GM21528 (cell line): ENCODE measurements around the gene IL17RA.

Experiments used
- ATAC-seq: cut with Tn5 transposase; IDR thresholded peaks from one replicate; pipeline ENCODE4 v1.9.1; 2021; ENCODE audit warnings: mild to moderate bottlenecking, moderate library complexity; ENCODE audit not compliant: unreplicated experiment, low FRiP score

The IL17RA gene

DNA sequence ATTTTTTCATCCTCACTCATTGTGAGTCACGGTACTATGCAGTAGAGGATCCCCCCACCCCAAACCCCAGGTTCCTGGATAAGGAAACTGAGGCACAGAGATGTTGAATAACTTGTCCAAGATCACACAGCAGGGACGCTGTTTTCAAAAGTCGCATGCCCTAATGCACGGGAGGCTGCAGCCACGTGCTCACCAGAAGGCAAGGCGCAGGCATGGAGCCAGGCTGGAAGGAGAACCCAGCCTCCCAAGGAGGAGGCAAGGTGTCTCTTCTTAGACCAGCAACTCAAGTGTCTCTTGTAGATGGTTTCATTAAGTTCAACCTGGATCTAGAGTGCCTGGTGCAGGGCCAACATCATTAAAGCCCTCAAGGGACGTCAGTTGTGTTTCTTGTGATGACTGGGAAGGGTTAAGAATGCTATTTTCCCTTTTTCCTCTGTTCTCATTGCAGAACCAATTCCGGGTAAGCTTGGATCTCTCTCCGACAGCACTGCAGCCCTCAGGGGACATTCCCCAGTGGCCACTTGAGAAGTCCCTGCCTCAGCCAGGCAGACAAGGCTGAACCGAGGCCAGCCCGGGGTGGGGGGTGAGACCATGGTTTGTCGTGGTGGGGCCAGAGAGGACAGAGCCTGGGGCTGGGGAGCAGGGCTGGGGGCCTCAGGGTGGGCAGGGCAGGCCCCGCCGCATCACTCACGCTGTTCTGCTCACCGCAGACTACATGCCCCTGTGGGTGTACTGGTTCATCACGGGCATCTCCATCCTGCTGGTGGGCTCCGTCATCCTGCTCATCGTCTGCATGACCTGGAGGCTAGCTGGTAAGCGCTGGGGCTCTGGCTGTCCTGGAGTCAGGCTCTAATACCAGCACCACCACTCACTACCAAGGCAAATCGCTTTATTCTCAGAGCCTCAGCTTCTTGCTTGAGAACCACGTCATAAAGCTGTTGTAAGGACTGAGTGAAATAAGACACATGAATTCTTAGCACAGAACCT is 20.6 kb downstream of the IL17RA start:
- ATAC-seq: no peak

DNA sequence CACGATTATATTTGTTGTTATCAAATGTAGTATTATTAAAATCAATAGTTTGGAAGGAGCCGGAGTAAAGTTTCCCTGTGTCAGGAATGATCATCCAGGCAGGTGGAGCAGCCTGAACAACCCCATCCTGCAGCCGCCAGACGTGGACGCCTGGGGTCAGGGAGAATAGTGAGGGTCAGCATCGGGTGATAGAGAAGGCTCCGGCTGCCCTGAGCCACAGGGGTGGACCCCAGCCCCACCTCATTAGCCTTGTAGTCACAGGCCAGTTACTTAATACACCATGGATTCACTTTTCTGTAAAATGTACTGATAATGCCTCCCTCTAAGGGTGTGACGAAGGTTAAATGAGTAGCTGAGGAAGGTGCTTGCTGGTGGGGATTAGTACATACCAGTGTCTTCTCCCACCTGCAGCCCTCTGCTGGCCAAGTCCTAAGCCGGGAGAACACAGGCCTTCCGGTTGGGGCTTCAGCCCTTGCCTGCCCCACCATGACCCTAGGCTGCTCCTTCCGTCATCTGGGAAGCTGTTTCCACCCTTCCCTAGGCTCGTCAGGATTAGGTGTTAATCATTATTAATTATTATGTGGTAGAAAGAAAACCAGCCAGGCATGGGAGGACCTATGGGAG is 21.5 kb downstream of the IL17RA start:
- ATAC-seq: no peak

DNA sequence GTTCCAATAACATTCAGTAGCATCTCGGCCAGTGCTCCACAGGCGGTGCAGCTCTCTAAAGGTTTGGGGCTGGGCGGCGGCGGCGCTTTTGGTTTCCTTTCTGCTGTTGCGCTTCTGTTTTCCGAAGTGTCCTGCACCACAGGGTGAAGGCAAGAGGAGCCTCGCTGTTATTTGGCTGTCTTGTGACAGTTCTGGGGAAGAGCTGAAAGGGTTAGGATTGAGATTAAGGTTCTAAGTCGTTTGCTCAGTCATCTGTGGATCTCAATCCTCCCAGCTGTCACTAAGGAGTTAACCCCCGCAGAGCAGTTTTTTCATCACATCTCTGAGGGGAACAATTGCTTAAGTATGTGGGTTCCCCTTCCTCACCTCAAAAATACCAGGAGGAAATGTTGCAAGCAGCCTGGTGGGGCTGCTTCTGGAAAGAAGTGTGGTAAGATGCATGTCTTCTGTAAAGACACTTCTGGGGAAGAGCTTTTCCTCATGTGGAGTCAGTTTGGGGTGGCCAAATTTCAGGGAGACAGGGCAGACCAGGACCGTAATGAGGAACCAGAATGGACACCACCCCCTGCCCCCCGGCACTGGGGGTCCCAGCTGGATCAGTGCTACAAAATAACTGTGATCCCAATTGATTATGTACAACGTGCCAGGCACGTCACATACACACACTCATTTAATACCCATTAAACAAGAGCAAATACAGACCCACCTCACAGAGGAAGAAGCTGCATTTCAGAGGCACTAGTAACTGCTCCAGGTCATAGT is 22.2 kb downstream of the IL17RA start:
- no peak for ATAC-seq

DNA sequence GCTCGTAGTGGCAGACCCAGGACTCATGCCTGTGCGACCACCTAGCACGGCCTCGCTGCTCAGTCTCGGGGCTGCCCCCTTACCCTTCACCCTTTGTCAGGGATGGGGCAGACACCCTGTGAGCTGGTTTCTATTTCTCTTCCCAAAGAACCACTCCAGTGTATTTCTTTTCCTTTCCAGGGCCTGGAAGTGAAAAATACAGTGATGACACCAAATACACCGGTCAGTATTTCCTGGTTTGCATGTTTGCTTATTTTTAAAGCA is 22.7 kb downstream of the IL17RA start:
- no peak for ATAC-seq

DNA sequence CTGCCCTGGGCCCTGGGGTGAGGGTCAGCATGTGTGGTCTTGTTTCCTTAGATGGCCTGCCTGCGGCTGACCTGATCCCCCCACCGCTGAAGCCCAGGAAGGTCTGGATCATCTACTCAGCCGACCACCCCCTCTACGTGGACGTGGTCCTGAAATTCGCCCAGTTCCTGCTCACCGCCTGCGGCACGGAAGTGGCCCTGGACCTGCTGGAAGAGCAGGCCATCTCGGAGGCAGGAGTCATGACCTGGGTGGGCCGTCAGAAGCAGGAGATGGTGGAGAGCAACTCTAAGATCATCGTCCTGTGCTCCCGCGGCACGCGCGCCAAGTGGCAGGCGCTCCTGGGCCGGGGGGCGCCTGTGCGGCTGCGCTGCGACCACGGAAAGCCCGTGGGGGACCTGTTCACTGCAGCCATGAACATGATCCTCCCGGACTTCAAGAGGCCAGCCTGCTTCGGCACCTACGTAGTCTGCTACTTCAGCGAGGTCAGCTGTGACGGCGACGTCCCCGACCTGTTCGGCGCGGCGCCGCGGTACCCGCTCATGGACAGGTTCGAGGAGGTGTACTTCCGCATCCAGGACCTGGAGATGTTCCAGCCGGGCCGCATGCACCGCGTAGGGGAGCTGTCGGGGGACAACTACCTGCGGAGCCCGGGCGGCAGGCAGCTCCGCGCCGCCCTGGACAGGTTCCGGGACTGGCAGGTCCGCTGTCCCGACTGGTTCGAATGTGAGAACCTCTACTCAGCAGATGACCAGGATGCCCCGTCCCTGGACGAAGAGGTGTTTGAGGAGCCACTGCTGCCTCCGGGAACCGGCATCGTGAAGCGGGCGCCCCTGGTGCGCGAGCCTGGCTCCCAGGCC is 23.7 kb downstream of the IL17RA start:
- ATAC-seq: no peak

DNA sequence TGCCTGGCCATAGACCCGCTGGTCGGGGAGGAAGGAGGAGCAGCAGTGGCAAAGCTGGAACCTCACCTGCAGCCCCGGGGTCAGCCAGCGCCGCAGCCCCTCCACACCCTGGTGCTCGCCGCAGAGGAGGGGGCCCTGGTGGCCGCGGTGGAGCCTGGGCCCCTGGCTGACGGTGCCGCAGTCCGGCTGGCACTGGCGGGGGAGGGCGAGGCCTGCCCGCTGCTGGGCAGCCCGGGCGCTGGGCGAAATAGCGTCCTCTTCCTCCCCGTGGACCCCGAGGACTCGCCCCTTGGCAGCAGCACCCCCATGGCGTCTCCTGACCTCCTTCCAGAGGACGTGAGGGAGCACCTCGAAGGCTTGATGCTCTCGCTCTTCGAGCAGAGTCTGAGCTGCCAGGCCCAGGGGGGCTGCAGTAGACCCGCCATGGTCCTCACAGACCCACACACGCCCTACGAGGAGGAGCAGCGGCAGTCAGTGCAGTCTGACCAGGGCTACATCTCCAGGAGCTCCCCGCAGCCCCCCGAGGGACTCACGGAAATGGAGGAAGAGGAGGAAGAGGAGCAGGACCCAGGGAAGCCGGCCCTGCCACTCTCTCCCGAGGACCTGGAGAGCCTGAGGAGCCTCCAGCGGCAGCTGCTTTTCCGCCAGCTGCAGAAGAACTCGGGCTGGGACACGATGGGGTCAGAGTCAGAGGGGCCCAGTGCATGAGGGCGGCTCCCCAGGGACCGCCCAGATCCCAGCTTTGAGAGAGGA is 24.5 kb downstream of the IL17RA start:
- no peak for ATAC-seq

DNA sequence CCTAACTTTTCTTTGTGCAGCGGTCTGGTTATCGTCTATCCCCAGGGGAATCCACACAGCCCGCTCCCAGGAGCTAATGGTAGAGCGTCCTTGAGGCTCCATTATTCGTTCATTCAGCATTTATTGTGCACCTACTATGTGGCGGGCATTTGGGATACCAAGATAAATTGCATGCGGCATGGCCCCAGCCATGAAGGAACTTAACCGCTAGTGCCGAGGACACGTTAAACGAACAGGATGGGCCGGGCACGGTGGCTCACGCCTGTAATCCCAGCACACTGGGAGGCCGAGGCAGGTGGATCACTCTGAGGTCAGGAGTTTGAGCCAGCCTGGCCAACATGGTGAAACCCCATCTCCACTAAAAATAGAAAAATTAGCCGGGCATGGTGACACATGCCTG is 25.2 kb downstream of the IL17RA start:
- ATAC-seq: no peak

DNA sequence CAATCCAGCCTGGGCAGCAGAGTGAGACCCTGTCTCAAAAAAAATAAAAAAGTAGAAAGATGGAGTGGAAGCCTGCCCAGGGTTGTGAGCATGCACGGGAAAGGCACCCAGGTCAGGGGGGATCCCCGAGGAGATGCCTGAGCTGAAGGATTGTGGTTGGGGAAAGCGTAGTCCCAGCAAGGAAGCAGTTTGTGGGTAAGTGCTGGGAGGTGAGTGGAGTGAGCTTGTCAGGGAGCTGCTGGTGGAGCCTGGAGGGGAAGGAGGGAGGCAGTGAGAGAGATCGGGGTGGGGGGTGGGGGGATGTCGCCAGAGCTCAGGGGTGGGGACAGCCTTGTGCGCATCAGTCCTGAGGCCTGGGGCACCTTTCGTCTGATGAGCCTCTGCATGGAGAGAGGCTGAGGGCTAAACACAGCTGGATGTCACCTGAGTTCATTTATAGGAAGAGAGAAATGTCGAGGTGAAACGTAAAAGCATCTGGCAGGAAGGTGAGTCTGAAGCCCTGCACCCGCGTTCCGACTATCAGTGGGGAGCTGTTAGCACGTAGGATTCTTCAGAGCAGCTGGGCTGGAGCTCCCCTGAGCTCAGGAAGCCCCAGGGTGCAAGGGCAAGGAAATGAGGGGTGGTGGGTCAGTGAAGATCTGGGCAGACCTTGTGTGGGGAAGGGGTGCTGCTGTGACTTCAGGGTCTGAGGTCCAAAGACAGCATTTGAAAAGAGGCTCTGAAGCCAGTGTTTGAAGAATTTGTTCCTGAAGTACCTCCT is 26.2 kb downstream of the IL17RA start:
- ATAC-seq: no peak

DNA sequence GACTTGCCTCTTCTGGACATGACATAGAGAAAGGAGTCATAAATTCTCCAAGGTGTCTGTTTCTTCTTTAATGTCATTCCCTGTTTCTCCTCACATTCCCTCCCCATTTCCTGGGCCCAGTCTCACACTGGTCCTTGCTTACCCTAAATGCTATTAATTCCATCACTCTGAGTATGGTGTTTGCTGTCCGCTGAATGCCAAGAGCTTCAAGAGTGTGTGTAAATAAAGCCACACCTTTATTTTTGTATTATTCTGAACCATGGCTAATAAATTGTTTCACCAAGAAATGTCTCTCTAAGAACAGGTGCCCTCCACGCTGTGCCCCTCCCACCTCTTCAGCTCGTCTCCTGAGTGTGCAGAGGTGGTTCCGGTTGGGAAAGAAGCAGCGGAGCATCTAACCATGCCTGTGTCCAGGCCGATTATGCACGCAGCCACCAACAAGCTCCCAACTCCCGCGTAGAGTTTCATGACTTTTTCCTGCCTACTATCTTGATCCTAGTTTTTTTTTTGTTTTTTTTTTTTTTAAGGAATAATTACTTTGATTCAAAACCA is 27.8 kb downstream of the IL17RA start:
- ATAC-seq: no peak

DNA sequence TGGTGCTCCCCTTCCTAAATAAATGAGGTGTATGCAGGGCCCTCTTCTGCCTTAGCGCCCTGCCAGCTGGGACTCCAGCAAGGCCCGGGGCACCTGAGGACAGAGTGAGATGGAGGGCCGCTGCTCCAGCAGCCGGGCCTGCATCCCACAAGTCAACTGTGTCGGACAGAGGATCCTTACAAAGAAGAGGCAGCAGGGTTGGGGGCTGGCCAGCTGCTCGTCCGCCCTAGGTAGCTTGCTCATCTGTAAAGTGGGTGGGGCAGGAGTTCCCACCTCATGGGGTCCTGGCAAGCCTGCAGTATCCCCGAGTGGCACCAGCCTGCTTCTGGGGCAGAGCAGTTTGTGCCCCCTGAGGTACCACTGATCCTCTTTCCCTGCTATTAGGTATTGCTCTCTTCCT is 28.8 kb downstream of the IL17RA start:
- ATAC-seq: no peak

DNA sequence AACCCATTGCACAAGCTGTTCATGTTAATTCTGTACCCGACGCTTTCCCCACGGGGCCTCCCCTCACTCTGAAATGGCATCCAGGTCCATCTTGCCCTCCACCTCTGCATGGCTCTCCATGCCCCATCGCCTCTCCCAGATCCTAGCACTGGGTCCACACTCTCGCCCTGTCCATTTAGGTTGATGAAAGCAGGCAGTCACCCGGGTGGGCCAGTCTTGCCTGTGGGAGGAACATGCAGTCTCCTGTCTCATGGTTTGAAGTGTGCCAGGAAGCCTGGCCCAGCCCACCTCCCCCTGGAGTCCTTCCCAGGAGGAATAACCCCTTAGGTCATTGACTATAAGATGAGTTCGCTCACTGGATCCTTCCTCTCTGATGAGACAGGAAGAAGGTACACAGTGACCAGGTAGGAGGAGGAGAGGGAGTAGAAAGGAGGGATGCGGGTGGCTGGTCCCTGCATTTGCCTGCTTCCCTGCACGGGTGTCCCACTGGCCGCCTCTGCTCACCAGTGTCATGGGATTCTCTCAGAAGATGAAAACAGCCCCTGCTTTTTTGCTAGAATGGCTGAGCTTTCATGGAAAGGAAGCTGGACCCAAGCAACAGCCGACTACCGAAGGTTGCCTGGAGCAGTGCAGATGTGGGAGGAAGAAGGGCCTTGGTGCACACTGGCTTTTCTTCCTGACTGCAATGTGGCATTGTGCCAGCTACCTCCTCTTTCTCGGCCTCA is 29.5 kb downstream of the IL17RA start:
- no peak for ATAC-seq

DNA sequence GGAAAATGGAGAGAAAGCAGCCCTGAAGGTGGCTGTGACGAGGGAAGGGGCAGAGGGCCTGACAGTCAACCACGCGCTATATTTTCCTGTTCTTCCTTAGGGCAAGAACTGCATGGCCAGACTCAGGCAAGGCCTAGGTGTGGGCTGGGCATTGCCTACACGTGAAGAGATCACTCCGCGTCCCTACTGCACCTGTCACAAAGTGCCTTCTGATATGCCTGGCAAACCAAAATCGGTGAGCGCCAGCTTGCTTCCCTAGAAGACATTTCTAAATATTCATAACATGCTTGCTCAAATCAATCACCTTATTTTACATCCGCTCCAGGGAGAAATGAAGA is 30.1 kb downstream of the IL17RA start:
- ATAC-seq: no peak

DNA sequence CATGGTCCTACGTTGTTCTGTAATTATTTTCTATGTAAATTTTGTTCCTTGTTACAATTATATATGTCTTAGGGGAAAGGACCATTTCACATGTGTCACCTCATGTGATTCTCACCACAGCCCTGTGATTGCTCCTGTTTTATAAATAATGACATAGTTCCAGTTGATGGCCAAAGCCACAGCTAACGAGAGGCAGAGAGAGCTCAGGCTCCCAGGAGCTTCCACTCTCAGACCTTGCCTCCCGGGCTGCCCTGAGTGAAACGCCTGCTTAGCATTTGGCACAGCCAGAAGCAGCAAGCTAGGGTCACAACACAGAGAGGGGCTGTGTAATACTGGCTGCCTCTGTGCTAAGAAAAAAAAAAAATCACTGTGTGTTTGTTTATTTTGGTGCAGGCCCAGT is 30.4 kb downstream of the IL17RA start:
- no peak for ATAC-seq

DNA sequence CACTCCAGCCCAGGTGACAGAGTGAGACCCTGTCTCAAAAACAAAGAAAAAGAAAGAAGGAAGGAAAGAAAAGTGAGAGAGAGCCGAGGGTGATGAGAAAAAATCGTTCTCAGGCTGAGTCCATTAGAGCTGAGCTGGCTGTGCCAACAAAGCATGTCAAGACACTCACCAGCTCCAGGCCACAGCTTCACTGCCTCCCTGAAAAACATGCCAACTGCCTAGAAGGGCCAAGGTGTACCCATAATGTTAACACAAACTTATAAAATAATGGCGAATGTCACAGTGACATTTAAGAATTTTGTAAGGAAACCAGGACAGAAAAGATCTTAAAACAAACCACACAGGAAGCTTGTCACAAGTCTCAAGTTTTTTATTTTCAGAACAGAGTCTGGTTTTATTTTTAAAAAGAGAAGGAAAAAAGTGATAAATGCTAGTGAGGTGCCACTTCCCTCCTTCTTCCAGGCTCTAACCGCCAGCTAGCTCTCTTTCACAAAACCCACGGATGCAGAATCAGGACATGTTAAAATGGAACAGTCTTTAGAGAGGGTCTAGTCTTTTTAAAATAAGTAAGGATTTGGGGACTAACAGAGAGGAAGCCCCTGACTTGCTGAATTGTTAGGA is 31.3 kb downstream of the IL17RA start:
- ATAC-seq: no peak

DNA sequence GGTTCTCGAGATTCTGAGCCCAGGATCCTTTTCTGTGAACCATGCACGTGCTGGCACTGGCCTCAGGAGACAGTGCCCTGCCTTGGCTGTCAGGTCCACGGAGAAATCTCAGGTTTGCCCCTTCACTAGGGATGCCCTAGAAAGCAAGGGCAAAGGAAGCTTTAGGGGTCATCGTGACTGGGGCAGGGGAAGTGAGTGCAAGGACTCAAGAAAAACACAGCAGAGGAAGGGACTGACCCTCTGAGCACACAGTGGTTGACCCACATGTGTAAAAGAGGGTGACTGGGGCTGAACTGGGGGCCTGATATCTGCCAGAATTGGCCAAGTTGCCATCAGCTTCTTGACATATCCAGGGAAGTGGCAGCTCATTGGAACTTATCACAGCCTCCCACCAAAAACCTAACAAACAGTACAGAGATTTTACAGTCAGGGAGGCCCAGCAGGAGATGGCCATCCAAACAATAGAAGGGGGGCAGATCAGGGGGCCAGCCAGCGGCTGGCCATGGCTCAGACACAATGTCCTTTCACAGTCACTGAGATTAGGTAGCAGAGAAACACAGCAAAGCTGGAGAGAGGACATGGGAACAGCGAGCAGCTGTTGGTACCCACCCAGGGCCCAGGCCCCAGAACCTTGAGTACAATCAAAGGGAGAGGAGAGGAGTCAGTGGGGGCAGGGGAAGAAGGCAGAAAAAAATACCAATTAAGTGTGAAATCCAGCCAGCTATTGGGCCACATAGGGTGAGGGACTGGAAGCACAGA is 32.0 kb downstream of the IL17RA start:
- ATAC-seq: no peak

DNA sequence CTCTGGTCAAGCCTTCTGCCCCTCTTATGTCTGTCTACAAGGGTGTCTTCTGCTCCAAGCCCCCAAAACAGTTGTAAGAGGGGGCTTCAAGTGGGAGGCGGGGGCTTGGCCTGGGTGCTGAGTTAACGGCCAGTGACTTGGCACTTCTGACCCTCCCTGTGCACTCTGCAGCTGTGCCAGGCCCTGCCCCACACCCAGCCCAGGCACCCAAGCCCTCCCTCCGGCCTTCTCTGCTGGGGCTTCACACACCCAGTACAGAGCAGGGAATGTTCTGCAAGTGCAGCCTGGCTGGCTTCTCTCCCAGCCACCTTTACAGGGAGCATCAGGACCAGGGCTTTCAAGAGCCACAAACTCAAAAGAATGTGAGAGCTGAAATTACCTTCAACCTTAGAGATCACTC is 32.6 kb downstream of the IL17RA start:
- no peak for ATAC-seq

DNA sequence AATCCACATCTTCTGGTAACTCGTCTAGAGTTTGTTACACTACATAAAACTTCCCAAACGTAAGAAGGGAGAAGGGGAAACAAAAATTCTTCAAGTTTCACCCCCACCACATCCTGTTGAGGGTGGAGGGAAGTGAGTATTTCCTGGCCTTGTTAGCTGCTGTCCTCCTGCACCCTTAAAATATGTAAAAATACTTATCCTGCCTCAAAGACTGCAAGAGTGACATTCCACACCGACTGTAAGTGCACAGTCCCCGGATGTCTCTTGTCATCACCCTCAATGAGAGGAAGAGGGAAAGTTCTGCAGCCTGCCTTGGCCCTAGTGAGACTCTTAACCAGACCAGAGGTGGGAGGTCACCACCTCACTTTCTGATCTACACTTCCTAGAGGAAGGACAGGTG is 33.1 kb downstream of the IL17RA start:
- ATAC-seq: no peak
